ENCODE results near the gene DHRS13. TPM values are rescaled to one million over a fixed set of nuclear protein-coding genes. Genes with fewer than 3 reads are reported as not detected.

DHRS13 gene
- total RNA-seq, 4 donors from 2014 or later, result 0.26 to 17.4 (median 13.6) TPM

DNA sequence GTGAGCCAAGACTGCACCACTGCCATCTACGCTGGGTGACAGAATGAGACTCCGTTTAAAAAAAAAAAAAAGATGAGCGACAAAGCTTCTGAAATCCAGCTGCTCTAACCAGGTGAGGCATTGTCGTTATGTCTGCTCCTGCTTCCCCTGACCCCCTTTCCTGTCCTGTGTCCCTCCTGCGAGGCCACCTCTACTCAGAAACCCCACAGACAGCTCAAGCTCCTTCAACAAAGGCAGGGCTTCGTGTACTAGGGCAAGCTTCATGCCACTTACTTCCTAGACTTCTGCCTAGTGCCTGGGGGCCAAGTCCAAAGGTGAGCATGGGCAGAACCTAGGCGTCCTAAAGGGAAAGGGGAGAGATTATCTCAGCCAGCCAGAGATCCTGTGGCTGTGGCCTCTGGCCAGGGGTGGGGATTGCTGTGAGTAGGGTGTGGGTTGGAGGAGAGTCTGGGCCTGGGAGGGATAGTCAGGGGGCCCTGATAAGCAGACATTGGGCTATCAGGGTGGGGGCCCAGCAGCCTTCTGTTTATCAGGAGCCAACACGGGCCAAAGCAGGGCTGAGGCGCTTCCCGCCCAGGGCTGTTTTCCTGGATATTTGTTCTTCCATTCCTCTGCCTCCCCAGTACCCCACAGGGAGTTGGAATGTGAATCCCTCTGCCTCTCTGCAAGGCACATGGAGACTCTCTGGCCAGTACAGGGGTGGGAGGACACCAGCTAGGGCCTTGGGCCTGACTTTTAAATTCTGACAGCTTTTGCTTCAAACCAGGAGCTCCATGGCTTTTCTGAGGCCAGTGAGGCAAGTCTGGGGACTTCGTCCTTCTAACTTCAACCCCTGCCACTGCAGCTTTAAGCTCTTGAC is 37.7 kb downstream of the DHRS13 start:
- no peaks in the 10 kb centered on the region for H3K36me3 ChIP-seq
- intact Hi-C loops (cut with DNase I; ENCODE audit: low total_unique reads), result no loop called here
- H3K4me1 ChIP-seq, result no peaks in the 10 kb centered on the region
- TF ChIP-seq, protein P1, sequence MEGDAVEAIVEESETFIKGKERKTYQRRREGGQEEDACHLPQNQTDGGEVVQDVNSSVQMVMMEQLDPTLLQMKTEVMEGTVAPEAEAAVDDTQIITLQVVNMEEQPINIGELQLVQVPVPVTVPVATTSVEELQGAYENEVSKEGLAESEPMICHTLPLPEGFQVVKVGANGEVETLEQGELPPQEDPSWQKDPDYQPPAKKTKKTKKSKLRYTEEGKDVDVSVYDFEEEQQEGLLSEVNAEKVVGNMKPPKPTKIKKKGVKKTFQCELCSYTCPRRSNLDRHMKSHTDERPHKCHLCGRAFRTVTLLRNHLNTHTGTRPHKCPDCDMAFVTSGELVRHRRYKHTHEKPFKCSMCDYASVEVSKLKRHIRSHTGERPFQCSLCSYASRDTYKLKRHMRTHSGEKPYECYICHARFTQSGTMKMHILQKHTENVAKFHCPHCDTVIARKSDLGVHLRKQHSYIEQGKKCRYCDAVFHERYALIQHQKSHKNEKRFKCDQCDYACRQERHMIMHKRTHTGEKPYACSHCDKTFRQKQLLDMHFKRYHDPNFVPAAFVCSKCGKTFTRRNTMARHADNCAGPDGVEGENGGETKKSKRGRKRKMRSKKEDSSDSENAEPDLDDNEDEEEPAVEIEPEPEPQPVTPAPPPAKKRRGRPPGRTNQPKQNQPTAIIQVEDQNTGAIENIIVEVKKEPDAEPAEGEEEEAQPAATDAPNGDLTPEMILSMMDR (IDR thresholded peaks at IDR 0.05), result no peak
- TF ChIP-seq POLR2A (IDR thresholded peaks at IDR 0.05), result no peak
- no peaks in the 10 kb centered on the region for H3K9me3 ChIP-seq
- no peak for DNase-seq
- H3K27me3 ChIP-seq, result no peaks in the 10 kb centered on the region
- no peak overlapping the region for H3K4me3 ChIP-seq
- H3K27ac ChIP-seq, result no peak overlapping the region

DNA sequence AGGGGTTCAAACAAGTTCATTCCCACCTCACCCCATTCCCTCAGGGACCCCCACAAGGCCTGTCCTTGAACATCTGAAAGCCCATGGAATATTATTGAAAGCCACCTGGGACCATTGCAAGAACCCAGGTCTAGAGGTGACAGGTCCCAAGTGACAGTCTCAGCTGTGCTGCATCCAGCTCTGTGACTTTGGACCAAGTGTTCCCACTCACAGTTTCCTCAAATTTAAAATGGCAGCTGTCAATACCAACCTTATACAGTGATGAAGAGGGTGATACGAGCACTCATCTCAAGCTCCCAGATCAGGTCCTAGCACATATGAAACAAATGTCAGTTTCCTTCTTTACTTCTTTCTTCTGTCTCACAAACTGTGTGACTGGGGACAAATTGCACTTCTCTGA is 38.9 kb downstream of the DHRS13 start:
- no peak for DNase-seq
- intact Hi-C loops (cut with DNase I; ENCODE audit: low total_unique reads), result no loop called here

DNA sequence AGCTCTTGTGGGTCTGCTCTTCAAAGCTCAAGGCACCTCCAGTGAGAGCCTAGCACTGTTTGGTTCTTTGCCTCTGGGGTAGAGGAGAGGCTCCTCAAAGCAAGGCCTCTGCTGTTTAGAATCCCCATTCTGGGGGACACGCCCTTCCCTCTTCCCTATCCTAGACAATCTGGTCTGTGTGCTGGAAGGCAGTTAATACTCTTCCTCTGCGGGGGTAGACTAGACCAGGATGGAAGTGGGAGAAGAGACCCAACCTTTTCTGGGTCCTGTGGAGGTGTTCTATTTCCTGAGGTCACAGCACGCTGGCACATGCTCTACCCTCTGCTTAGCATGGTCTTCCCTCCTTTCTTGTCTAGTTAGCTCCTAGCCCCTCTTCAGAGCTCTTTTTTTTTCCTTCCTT is 40.3 kb downstream of the DHRS13 start:
- intact Hi-C loops (cut with DNase I; ENCODE audit: low total_unique reads), result no loop called here
- H3K27ac ChIP-seq, result no peak overlapping the region
- no peaks in the 10 kb centered on the region for H3K36me3 ChIP-seq

More for the DNA sequence above, 38.9 kb downstream of the DHRS13 start:
- TF ChIP-seq, protein P1 (IDR thresholded peaks at IDR 0.05), result no peak
- no peak for TF ChIP-seq POLR2A (IDR thresholded peaks at IDR 0.05)
- Histone ChIP-seq H3K4me3 (no peak overlapping the region), H3K4me1 (no peaks in the 10 kb centered on the region), H3K27ac (no peak overlapping the region), H3K27me3 (no peaks in the 10 kb centered on the region), H3K9me3 (no peaks in the 10 kb centered on the region), H3K36me3 (no peaks in the 10 kb centered on the region)

DNA sequence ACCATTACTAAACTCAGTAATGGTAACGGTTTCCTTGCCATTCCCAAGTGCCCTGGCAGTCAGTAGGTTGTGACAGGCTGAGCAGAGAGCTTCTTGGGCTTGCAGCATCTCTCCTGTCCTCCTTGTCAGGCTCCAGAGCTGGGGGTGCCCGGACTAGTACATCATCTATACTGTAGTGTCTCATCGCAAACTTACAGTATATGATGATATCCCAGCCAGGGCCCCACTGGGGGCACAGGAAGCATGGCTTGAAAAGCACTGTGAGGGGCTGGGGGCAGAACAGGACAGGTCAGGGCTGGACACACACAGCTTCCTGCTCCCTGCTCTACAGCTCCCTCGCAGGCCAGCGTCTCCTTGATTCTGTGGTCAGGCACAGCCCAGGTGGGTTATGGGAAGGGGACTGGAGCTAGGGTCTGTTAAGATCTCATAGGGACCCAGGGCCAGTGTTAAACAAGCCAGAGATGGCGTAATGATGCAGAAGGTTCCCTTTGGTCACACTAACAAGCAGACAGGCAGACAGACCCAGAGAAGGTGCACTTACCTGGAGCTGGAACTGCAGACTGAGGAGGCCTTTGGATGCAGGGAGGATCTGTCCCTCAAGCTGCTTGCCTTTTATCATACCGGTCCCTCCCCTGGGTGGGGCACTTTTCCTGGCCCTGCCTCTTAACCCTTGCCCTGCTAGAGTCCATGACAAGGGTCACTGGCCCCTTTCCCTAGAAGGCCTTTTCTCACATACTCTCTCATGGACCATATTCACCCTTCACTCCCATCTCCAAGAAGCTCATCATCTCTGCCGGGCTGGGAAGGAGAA is 41.3 kb downstream of the DHRS13 start:
- Histone ChIP-seq H3K4me3 (no peak overlapping the region), H3K27ac (no peak overlapping the region), H3K36me3 (no peaks in the 10 kb centered on the region), H3K4me1 (no peaks in the 10 kb centered on the region), H3K9me3 (no peaks in the 10 kb centered on the region), H3K27me3 (no peaks in the 10 kb centered on the region)
- TF ChIP-seq POLR2A (IDR thresholded peaks at IDR 0.05), result no peak
- TF ChIP-seq, protein P1 (IDR thresholded peaks at IDR 0.05), result no peak
- no peak for DNase-seq
- intact Hi-C loops (cut with DNase I; ENCODE audit: low total_unique reads), result no loop called here

More for the DNA sequence above, 40.3 kb downstream of the DHRS13 start:
- no peak for DNase-seq
- TF ChIP-seq, protein P1 (IDR thresholded peaks at IDR 0.05), result no peak
- no peak for TF ChIP-seq POLR2A (IDR thresholded peaks at IDR 0.05)
- Histone ChIP-seq H3K4me3 (no peak overlapping the region), H3K9me3 (no peaks in the 10 kb centered on the region), H3K4me1 (no peaks in the 10 kb centered on the region), H3K27me3 (no peaks in the 10 kb centered on the region)

DNA sequence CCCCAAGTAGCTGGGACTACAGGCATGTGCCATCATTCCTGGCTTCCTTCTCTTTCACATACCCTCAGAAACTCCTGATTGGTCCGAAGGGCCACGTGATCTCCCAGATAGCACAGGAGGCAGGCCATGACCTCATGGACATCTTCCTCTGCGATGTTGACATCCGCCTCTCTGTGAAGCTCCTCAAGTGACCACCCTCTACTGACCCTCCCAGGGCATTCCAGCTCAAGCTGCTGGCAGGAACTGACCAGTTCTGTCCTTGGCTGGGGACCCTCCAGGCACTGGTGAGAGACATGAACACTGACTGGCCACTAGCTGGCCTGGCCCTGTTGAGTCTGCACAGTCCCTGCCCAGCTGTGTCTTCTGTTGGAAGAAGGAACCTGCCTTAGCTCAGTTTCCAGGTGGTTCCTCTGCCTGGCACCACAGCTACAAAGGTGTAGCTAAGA is 42.5 kb downstream of the DHRS13 start:
- TF ChIP-seq POLR2A (IDR thresholded peaks at IDR 0.05), result no peak
- TF ChIP-seq, protein P1 (IDR thresholded peaks at IDR 0.05), result no peak
- Histone ChIP-seq H3K4me1 (no peaks in the 10 kb centered on the region), H3K4me3 (no peak overlapping the region), H3K27ac (no peak overlapping the region), H3K9me3 (no peaks in the 10 kb centered on the region), H3K36me3 (no peaks in the 10 kb centered on the region), H3K27me3 (no peaks in the 10 kb centered on the region)
- DNase-seq, result no peak
- intact Hi-C loops (cut with DNase I; ENCODE audit: low total_unique reads), result no loop called here
